Activated CD4-positive, CD25-positive, alpha-beta regulatory T cell treated with anti-CD3 and anti-CD28 coated beads, Interleukin-2, amount 50 U/mL, for 24 hours (primary cell): ENCODE data around the gene RIMBP2.

Experiments used
- ATAC-seq, 2 donors: fragments of 150-1000 bp; cut with Tn5 transposase; one replicate each; pipeline ENCODE4 v1.10.0; 2021; ENCODE audit warnings: mild to moderate bottlenecking in 1 of 2, moderate library complexity in 1 of 2

The RIMBP2 gene

GRCh38 chr12:130456375-130457199, 259.5 kb downstream of the RIMBP2 start:
- ATAC-seq, result no peak

- ATAC-seq, result no peak
Measured at GRCh38 chr12:130455161-130455560, 260.9 kb downstream of the RIMBP2 start.

GRCh38 chr12:130454296-130454695, 261.8 kb downstream of the RIMBP2 start:
- no peak for ATAC-seq

GRCh38 chr12:130452546-130452945, 263.6 kb downstream of the RIMBP2 start:
- no peak for ATAC-seq

- no peak for ATAC-seq
Measured at GRCh38 chr12:130451001-130451930, 264.8 kb downstream of the RIMBP2 start.

GRCh38 chr12:130449291-130449690, 266.8 kb downstream of the RIMBP2 start:
- no peak for ATAC-seq

GRCh38 chr12:130448044-130448821, 267.9 kb downstream of the RIMBP2 start:
- ATAC-seq, result no peak

GRCh38 chr12:130447655-130447965, 268.5 kb downstream of the RIMBP2 start:
- ATAC-seq, result no peak

- ATAC-seq, result no peak
Measured at GRCh38 chr12:130446846-130447654, 269.0 kb downstream of the RIMBP2 start.

- ATAC-seq, result no peak
Measured at GRCh38 chr12:130444986-130445385, 271.1 kb downstream of the RIMBP2 start.

- no peak for ATAC-seq
Measured at GRCh38 chr12:130444061-130444460, 272.0 kb downstream of the RIMBP2 start.

GRCh38 chr12:130441771-130442760, 274.0 kb downstream of the RIMBP2 start:
- no peak for ATAC-seq

GRCh38 chr12:130440411-130441080, 275.6 kb downstream of the RIMBP2 start:
- no peak for ATAC-seq

GRCh38 chr12:130439250-130439649, 276.8 kb downstream of the RIMBP2 start:
- no peak for ATAC-seq

GRCh38 chr12:130438711-130439110, 277.4 kb downstream of the RIMBP2 start:
- no peak for ATAC-seq

- ATAC-seq, result no peak
Measured at GRCh38 chr12:130438243-130438620, 277.9 kb downstream of the RIMBP2 start.

- ATAC-seq, result no peak
Measured at GRCh38 chr12:130437555-130438242, 278.4 kb downstream of the RIMBP2 start.

GRCh38 chr12:130436741-130437501, 279.2 kb downstream of the RIMBP2 start:
- ATAC-seq, result no peak

GRCh38 chr12:130435826-130436225, 280.3 kb downstream of the RIMBP2 start:
- ATAC-seq, result no peak
